HG03460 (cell line): ENCODE measurements around the gene HPS4.
"Not testable (repeated sequence)": the region's sequence is repeated elsewhere in the genome, so short reads cannot be mapped to it uniquely, and the experiment has no call there.

Experiments
- ATAC-seq: cut with Tn5 transposase; IDR thresholded peaks from one replicate; pipeline ENCODE4 v1.9.1; 2021; ENCODE audit not compliant: unreplicated experiment

Gene HPS4

GRCh38 chr22:26483439-26484359, at the start of gene HPS4, which contains the start of gene SRRD:
Gene HPS4, minus strand, starts transcription at chr22:26483783. Its CDS starts 2,021 bp downstream, at chr22:26481762.
Gene SRRD, plus strand, starts transcription at chr22:26483877. Its CDS starts 14 bp downstream, at chr22:26483891.
- peak; percentile 62 for ATAC-seq

GRCh38 chr22:26529345-26529744, 45.8 kb upstream of the HPS4 start:
- ATAC-seq, result no peak

- not testable (repeated sequence) for ATAC-seq
Observed at GRCh38 chr22:26528518-26528917, 44.9 kb upstream of the HPS4 start.

- no peak for ATAC-seq
Observed at GRCh38 chr22:26527574-26528465, 44.2 kb upstream of the HPS4 start.

- no peak for ATAC-seq
Observed at GRCh38 chr22:26527167-26527566, 43.6 kb upstream of the HPS4 start.

GRCh38 chr22:26525946-26526564, 42.5 kb upstream of the HPS4 start:
- ATAC-seq, result no peak

- ATAC-seq, result no peak
Observed at GRCh38 chr22:26524870-26525269, 41.3 kb upstream of the HPS4 start.

GRCh38 chr22:26522592-26522991, 39.0 kb upstream of the HPS4 start:
- ATAC-seq, result no peak

- no peak for ATAC-seq
Observed at GRCh38 chr22:26522012-26522411, 38.4 kb upstream of the HPS4 start.

- ATAC-seq, result no peak
Observed at GRCh38 chr22:26517429-26517828, 33.8 kb upstream of the HPS4 start.

GRCh38 chr22:26516503-26516902, 32.9 kb upstream of the HPS4 start:
- ATAC-seq, result no peak

GRCh38 chr22:26515931-26516330, 32.3 kb upstream of the HPS4 start:
- no peak for ATAC-seq

- ATAC-seq, result no peak
Observed at GRCh38 chr22:26514419-26515161, 31.0 kb upstream of the HPS4 start.

GRCh38 chr22:26513838-26514237, 30.3 kb upstream of the HPS4 start:
- no peak for ATAC-seq

- peak; percentile 94 for ATAC-seq
Observed at GRCh38 chr22:26512149-26512793, 28.7 kb upstream of the HPS4 start, which contains the start of gene TFIP11. Gene TFIP11, minus strand, starts transcription at chr22:26512473. Its CDS starts 2,201 bp downstream, at chr22:26510272.

- no peak for ATAC-seq
Observed at GRCh38 chr22:26508148-26508547, 24.6 kb upstream of the HPS4 start.

- no peak for ATAC-seq
Observed at GRCh38 chr22:26503758-26504157, 20.2 kb upstream of the HPS4 start.

- no peak for ATAC-seq
Observed at GRCh38 chr22:26502688-26503561, 19.3 kb upstream of the HPS4 start.

- ATAC-seq, result no peak
Observed at GRCh38 chr22:26501996-26502395, 18.4 kb upstream of the HPS4 start.
